ENCODE measurements around the gene ACSS1. TPM values are rescaled to one million over a fixed set of nuclear protein-coding genes. Genes with fewer than 3 reads are reported as not detected.

ACSS1 gene
- total RNA-seq (2021) (12.8 and 12.9 TPM in 2 replicates), Bru-seq, nascent RNA (percentile 41 among the genes with signal in this experiment), BruChase-seq, experiment 1, labeled RNA remaining after a 2-hour chase (percentile 44 among the genes with signal in this experiment), BruChase-seq, experiment 2, labeled RNA remaining after a 6-hour chase (percentile 43 among the genes with signal in this experiment)
- long read RNA-seq, transcript ACSS1-201 (14 exons, 3,680 nt): major isoform, 26 of 46 reads
- long read RNA-seq, partial matches to known transcripts: 1 of 46 reads
- long read RNA-seq, other reads (novel, unspliced or antisense): 19 of 46 reads

- DNase-seq: peak; percentile 22 to 38
- H3K79me2 ChIP-seq (ENCODE audit: low read depth): peaks cover 16% of the 10 kb centered on the region; the same call in 1 of the 2 replicates
- intact Hi-C loops (cut with micrococcal nuclease; ENCODE audit: unreplicated experiment): loop anchor here (5.0 kb wide), 1 partner anchor 41 kb away; no protein-coding TSS in a partner anchor
- H3K4me3 ChIP-seq: peak within 1 kb of the TSS; percentile 71
- no peaks in the 10 kb centered on the region for H3K36me3 ChIP-seq (ENCODE audit: low read depth)
- ChIA-PET CTCF (interaction anchor here (0.7 kb wide), 1 partner anchor 165 kb away, joined by 3 read pairs; no protein-coding TSS in a partner anchor), POLR2A (ENCODE audit: unreplicated experiment) (no interaction called here)
- peaks cover 48% of the 10 kb centered on the region for H3K4me1 ChIP-seq (replicated peaks; ENCODE audit: insufficient read depth)
- H4K20me1 ChIP-seq (ENCODE audit: insufficient read depth): no peaks in the 10 kb centered on the region
- TF ChIP-seq CTCF (conservative IDR thresholded peaks at IDR 0.05) (no peak), EZH2 (IDR thresholded peaks at IDR 0.05; ENCODE audit: low read depth) (no peak)
- H3K27me3 ChIP-seq (ENCODE audit: insufficient read depth, low read depth): no peaks in the 10 kb centered on the region
- no peaks in the 10 kb centered on the region for H3K9me3 ChIP-seq (ENCODE audit: insufficient read depth, low read depth)
- H3K9me2 ChIP-seq (ENCODE audit: insufficient read depth): no peaks in the 10 kb centered on the region
- peaks cover 15% of the 10 kb centered on the region; the same call in 1 of the 2 replicates for H3F3A ChIP-seq (ENCODE audit: insufficient read depth, low read depth)
- peak within 1 kb of the TSS; percentile 86 for H3K4me2 ChIP-seq
- H2AFZ ChIP-seq: peak within 1 kb of the TSS; percentile 92
- no peak within 1 kb of the TSS for H3K27ac ChIP-seq
- BruUV-seq (replicated peaks): no TSS peak
Observed at GRCh38 chr20:25058051-25058846, at the start of gene ACSS1. Gene ACSS1, minus strand, starts transcription at chr20:25058139. Its CDS starts 37 bp downstream, at chr20:25058102.

- DNase-seq: no peak
- TF ChIP-seq CTCF (conservative IDR thresholded peaks at IDR 0.05) (no peak), EZH2 (IDR thresholded peaks at IDR 0.05; ENCODE audit: low read depth) (no peak)
- intact Hi-C loops (cut with micrococcal nuclease; ENCODE audit: unreplicated experiment): no loop called here
- H3K27ac ChIP-seq: no peak overlapping the region
- no peak overlapping the region for H3K4me2 ChIP-seq
- H3K27me3 ChIP-seq (ENCODE audit: insufficient read depth, low read depth): no peaks in the 10 kb centered on the region; the same call in 1 of the 2 replicates
- H3K79me2 ChIP-seq (ENCODE audit: low read depth): no peaks in the 10 kb centered on the region
- H2AFZ ChIP-seq: no peak overlapping the region
- no peak overlapping the region for H3K4me3 ChIP-seq
- no peaks in the 10 kb centered on the region for H3K36me3 ChIP-seq (ENCODE audit: low read depth)
- POLR2A ChIA-PET (ENCODE audit: unreplicated experiment): no interaction called here
- no peaks in the 10 kb centered on the region for H3K9me2 ChIP-seq (ENCODE audit: insufficient read depth)
- BruUV-seq (replicated peaks): no TSS peak
- H3K9me3 ChIP-seq (ENCODE audit: insufficient read depth, low read depth): no peaks in the 10 kb centered on the region
- CTCF ChIA-PET: no interaction called here
- no peaks in the 10 kb centered on the region for H3K4me1 ChIP-seq (replicated peaks; ENCODE audit: insufficient read depth)
- H4K20me1 ChIP-seq (ENCODE audit: insufficient read depth): no peaks in the 10 kb centered on the region
- no peaks in the 10 kb centered on the region for H3F3A ChIP-seq (ENCODE audit: insufficient read depth, low read depth)
Observed at GRCh38 chr20:25103526-25103925, 45.6 kb upstream of the ACSS1 start.

GRCh38 chr20:25100914-25101313 lies 43.0 kb upstream of the ACSS1 start:
- H3K9me3 ChIP-seq (ENCODE audit: insufficient read depth, low read depth): no peaks in the 10 kb centered on the region
- no peaks in the 10 kb centered on the region for H3K4me1 ChIP-seq (replicated peaks; ENCODE audit: insufficient read depth)
- no peaks in the 10 kb centered on the region for H3F3A ChIP-seq (ENCODE audit: insufficient read depth, low read depth)
- H3K9me2 ChIP-seq (ENCODE audit: insufficient read depth): no peaks in the 10 kb centered on the region
- H3K79me2 ChIP-seq (ENCODE audit: low read depth): no peaks in the 10 kb centered on the region
- no peaks in the 10 kb centered on the region for H3K36me3 ChIP-seq (ENCODE audit: low read depth)
- no peak overlapping the region for H3K4me2 ChIP-seq
- TF ChIP-seq EZH2 (IDR thresholded peaks at IDR 0.05; ENCODE audit: low read depth) (no peak), CTCF (conservative IDR thresholded peaks at IDR 0.05) (no peak)
- intact Hi-C loops (cut with micrococcal nuclease; ENCODE audit: unreplicated experiment): no loop called here
- H3K27me3 ChIP-seq (ENCODE audit: insufficient read depth, low read depth): no peaks in the 10 kb centered on the region
- BruUV-seq (replicated peaks): no TSS peak
- ChIA-PET POLR2A (ENCODE audit: unreplicated experiment) (no interaction called here), CTCF (no interaction called here)
- no peak overlapping the region for H3K4me3 ChIP-seq
- no peak overlapping the region for H2AFZ ChIP-seq
- H3K27ac ChIP-seq: no peak overlapping the region
- H4K20me1 ChIP-seq (ENCODE audit: insufficient read depth): no peaks in the 10 kb centered on the region
- no peak for DNase-seq
